Pancreas (tissue), 10 donors: ENCODE measurements around the gene C4orf51. TPM values are rescaled to one million over a fixed set of nuclear protein-coding genes. Genes with fewer than 3 reads are reported as not detected.
"Not testable (repeated sequence)": the region's sequence is repeated elsewhere in the genome, so short reads cannot be mapped to it uniquely, and the experiment has no call there.

Experiments
- ATAC-seq, 4 donors: fragments of 200-7000 bp; cut with Tn5 transposase; one replicate each; pipeline versions ENCODE4 v1.8.0 to v1.9.1; 2020; ENCODE audit warnings: mild to moderate bottlenecking in 4 of 4, moderate library complexity in 4 of 4
- DNase-seq, 6 donors: peaks; one replicate each; pipeline ENCODE4 v3.0.0-alpha.2; 2020
- FAIRE-seq: peaks from 2 replicates; lab custom pipeline; 2012; peaks lifted over from hg19 to GRCh38; lab: Jason Lieb, UNC
- H3K27ac ChIP-seq, 4 donors: fragments of 200-600 bp; sonication (generic); 1 replicate in 3 of 4; 2 replicates in 1 of 4; pipeline versions ENCODE4 v1.5.0 to v1.8.0; 2020
- H3K27me3 ChIP-seq, 4 donors: fragments of 200-600 bp; one replicate each; pipeline ENCODE4 v1.8.0; 2021
- H3K36me3 ChIP-seq, 3 donors: fragments of 200-600 bp; sonication (generic) in 1 of 3; one replicate each; pipeline versions ENCODE4 v1.5.0 to v1.8.0; 2020 to 2021
- H3K4me1 ChIP-seq, 3 donors: fragments of 200-600 bp; one replicate each; pipeline ENCODE4 v1.8.0; 2021
- H3K4me3 ChIP-seq, 4 donors: fragments of 200-600 bp; sonication (generic) in 2 of 4; one replicate each; pipeline versions ENCODE4 v1.5.0 to v1.8.0; 2020 to 2021
- H3K9me3 ChIP-seq, 4 donors: fragments of 200-600 bp; one replicate each; pipeline ENCODE4 v1.8.0; 2021
- WGBS, 2 donors: extraction: QIAGEN DNeasy Blood & Tissue Kit; methylation state at CpG; one replicate each; pipeline ENCODE4 v1.1.7; 2013; 5-methylcytosine and 5-hydroxymethylcytosine counted together
- intact Hi-C, 3 donors: fragments of 100-400 bp; cut with DNase I; formaldehyde crosslinking; loops; one replicate each; pipeline versions ENCODE4 v1.11.1 to v1.14.2; 2022
- polyA plus RNA-seq, 2 donors: library from polyadenylated mRNA; stranded (reverse); fragments of 200-250 nt; gene quantifications; one replicate each; pipeline ENCODE4 v1.2.3, GENCODE V29; 2013
- total RNA-seq, 6 donors: library from RNA; stranded (reverse); fragmentation: NEBNext Ultra II Directional in 4 of 6; extraction: Animal tissue kit (Norgen Biotek cat#: 25700) in 4 of 6; gene quantifications; one replicate each; pipeline versions ENCODE4 v1.2.1 to v1.2.4, GENCODE V29; 2021 to 2023
- TF ChIP-seq, protein P1 (sequence below), 4 donors: fragments of 200-600 bp; sonication (generic) in 3 of 4; IDR thresholded peaks; one replicate each; pipeline versions ENCODE4 v1.5.0 to v1.8.0; 2021; ENCODE audit warnings: antibody characterized with exemption in 4 of 4
- donor health status: healthy with polysubstance abuse.
- donor health status: DM: no; HTN: no; CAD: no; lungs with moderate emphysema.
- donor health status: DM: no; HTN: no; CAD: no.
- donor health status: control.
- donor health status: control.
- donor health status: Bipolar disorder and iron deficiency.
- donor health status: DM: yes; HTN: yes; CAD: no.
- donor health status: DM: no; HTN: no; CAD: no.
- donor health status: DM: no; HTN: no; CAD: no.
- donor health status: DM: yes; HTN: yes; CAD: no.

Gene C4orf51
- total RNA-seq, result not detected
- not detected for polyA plus RNA-seq

DNA sequence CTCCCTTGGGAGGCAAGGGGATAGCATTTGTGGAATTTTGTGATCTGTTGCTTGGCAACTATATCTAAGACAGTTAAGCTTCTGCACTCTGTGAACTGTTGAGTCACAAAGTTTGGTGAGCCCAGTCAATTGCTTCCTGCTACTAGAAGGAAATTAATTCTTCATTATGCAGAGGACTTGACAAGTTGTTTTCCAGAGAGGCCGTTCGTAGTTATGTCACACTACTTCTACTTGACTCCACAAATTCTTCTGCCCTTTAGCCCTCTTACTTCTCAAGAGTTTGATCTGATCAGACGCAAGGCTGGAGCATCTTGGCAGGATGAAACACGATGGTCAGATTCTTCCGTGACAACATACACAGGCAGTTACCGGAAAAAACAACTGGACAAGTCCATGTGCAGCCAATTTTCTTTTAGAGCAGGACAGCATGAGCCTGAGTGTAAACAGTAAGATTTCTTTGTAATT is at the start of gene C4orf51:
TSS of gene C4orf51 (plus strand) at position 156 of the 465 bp plus-strand sequence. CDS start at position 214, 58 bp downstream.
- FAIRE-seq (no peak), ATAC-seq (peak; percentile 79 to 91 (median 82)), DNase-seq (peak in 3 of 6 donors; percentile 9 to 21 (median 16))
- H3K27ac ChIP-seq, result peak within 1 kb of the TSS in 3 of 4 donors; percentile 14 to 71 (median 66)
- H3K4me3 ChIP-seq, result no peak within 1 kb of the TSS
- no peaks in the 10 kb centered on the region for H3K9me3 ChIP-seq
- intact Hi-C loops, result no loop called here
- WGBS, 2 donors, result 29 to 30% methylated on average over 6 of the region's 6 CpGs
- TF ChIP-seq, protein P1, sequence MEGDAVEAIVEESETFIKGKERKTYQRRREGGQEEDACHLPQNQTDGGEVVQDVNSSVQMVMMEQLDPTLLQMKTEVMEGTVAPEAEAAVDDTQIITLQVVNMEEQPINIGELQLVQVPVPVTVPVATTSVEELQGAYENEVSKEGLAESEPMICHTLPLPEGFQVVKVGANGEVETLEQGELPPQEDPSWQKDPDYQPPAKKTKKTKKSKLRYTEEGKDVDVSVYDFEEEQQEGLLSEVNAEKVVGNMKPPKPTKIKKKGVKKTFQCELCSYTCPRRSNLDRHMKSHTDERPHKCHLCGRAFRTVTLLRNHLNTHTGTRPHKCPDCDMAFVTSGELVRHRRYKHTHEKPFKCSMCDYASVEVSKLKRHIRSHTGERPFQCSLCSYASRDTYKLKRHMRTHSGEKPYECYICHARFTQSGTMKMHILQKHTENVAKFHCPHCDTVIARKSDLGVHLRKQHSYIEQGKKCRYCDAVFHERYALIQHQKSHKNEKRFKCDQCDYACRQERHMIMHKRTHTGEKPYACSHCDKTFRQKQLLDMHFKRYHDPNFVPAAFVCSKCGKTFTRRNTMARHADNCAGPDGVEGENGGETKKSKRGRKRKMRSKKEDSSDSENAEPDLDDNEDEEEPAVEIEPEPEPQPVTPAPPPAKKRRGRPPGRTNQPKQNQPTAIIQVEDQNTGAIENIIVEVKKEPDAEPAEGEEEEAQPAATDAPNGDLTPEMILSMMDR (IDR thresholded peaks at IDR 0.05), result no peak
- peaks cover 18 to 21% (median 20%) of the 10 kb centered on the region in 3 donors for H3K4me1 ChIP-seq
- no peaks in the 10 kb centered on the region for H3K36me3 ChIP-seq
- no peaks in the 10 kb centered on the region for H3K27me3 ChIP-seq

DNA sequence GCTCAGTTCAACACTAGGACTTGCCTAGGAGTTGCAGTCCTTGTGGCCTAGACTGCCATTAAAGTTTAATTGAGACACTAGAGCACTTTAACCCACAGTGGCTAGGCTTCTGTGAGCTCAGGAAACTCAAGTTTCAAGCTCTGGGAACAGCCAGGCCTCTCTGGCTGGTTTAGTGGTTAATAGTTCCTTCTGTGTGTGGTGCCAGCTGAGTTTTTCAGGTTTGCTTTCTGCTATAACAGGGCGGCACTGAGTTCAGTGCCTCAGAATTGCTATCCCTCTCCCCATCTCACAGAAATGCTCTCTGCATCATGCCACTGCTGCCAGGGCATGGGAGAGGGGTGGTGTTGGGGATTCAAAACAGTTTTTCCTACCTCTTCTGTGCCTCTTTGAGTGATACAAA is 44.8 kb upstream of the C4orf51 start:
- Histone ChIP-seq H3K4me3 (no peak overlapping the region), H3K36me3 (no peaks in the 10 kb centered on the region), H3K27ac (no peak overlapping the region), H3K27me3 (no peaks in the 10 kb centered on the region), H3K4me1 (no peaks in the 10 kb centered on the region), H3K9me3 (no peaks in the 10 kb centered on the region)
- ATAC-seq (no peak), DNase-seq (no peak), FAIRE-seq (no peak)
- intact Hi-C loops, result no loop called here
- 82 to 84% methylated on average over 1 of the region's 1 CpG for WGBS, 2 donors
- TF ChIP-seq, protein P1 (IDR thresholded peaks at IDR 0.05), result no peak

DNA sequence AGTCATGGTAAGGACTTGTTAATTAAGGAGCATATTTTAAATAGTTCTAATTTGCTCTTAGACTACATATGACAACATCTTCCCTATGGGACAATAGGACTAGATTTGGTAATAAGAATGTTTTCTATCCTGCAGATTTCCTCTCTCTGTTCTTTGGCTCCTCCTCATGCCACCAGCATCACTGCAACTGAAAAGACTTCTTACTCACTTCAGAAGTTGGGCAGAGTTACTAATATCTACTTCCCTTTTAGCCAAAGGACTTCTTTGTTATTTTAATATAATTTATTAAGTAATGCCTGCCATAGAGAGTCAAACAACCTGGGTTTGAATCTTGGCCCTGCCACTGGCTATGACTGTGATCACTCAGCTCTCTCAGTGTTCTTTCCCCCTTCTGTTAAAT is 44.3 kb upstream of the C4orf51 start:
- Histone ChIP-seq H3K4me1 (no peaks in the 10 kb centered on the region), H3K9me3 (no peaks in the 10 kb centered on the region), H3K36me3 (no peaks in the 10 kb centered on the region), H3K4me3 (no peak overlapping the region), H3K27ac (no peak overlapping the region), H3K27me3 (no peaks in the 10 kb centered on the region)
- intact Hi-C loops, result no loop called here
- DNase-seq (no peak), ATAC-seq (no peak), FAIRE-seq (no peak)
- TF ChIP-seq, protein P1 (IDR thresholded peaks at IDR 0.05), result no peak

DNA sequence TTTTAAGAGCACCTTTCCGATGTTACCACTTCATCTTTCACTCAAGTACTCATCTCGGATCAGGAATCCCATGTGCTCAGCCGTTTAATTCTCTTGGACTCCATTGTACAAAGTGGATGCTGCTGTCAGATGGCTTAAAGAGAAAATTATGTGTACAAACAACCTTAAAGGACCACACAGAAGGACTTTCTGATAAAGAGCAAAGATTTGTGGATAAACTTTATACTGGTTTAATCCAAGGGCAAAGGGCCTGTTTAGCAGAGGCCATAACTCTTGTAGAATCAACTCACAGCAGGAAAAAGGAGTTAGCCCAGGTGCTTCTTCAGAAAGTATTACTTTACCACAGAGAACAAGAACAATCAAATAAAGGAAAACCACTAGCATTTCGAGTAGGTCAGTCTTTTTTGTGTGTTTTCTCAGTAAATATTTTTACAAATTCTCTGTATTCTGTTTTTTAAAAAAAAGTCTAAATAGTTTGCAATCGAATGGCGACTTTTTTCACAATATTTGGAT is 40.7 kb upstream of the C4orf51 start:
- no peak overlapping the region for H3K27ac ChIP-seq
- H3K9me3 ChIP-seq, result no peaks in the 10 kb centered on the region
- TF ChIP-seq, protein P1 (IDR thresholded peaks at IDR 0.05), result no peak
- ATAC-seq, result no peak
- H3K4me1 ChIP-seq, result no peaks in the 10 kb centered on the region
- 85 to 92% methylated on average over 6 of the region's 6 CpGs for WGBS, 2 donors
- FAIRE-seq, result no peak
- no peak overlapping the region for H3K4me3 ChIP-seq
- no peaks in the 10 kb centered on the region for H3K36me3 ChIP-seq
- H3K27me3 ChIP-seq, result no peaks in the 10 kb centered on the region
- no peak for DNase-seq
- intact Hi-C loops, result no loop called here

DNA sequence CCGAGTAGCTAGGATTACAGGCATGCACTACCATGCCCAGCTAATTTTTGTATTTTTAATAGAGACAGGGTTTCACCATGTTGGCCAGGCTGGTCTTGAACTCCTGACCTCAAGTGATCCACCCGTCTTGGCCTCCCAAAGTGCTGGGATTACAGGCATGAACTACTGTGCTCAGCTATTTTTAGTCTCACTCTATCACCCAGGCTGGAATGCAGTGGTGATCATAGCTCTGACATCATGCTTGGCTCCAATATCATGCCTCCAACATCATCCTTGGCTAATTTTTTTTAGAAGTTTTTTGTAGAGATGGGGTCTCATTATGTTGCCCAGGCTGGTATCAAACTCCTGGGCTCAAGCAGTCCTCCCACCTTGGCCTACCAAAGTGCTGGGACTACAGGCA is 39.7 kb upstream of the C4orf51 start:
- H3K27me3 ChIP-seq, DNase-seq, H3K27ac ChIP-seq, H3K4me3 ChIP-seq, FAIRE-seq, H3K9me3 ChIP-seq, ATAC-seq, H3K4me1 ChIP-seq, H3K36me3 ChIP-seq, intact Hi-C loops: not testable (repeated sequence)
- 77 to 92% methylated on average over 2 of the region's 2 CpGs for WGBS, 2 donors
